IMR-90 (cell line): ENCODE results near the gene IFFO2. TPM values are rescaled to one million over a fixed set of nuclear protein-coding genes. Genes with fewer than 3 reads are reported as not detected.

Source experiments
- ATAC-seq: fragments of 200-7000 bp; cut with Tn5 transposase; 2 replicates; pipeline ENCODE4 v1.9.1; 2020; ENCODE audit warnings: low read depth, mild to moderate bottlenecking, moderate library complexity
- BruUV-seq: library from RNA; stranded (reverse); fragments of 400-500 nt; replicated peaks from 2 replicates; lab custom pipeline; 2021; lab: Mats Ljungman, UMichigan
- CTCF ChIA-PET: fragments of 300-600 bp; formaldehyde crosslinking; extraction: SDS; loops from one replicate; lab custom pipeline; 2021; ENCODE audit warnings: antibody characterized with exemption; lab: Yijun Ruan, JAX
- POLR2A ChIA-PET: fragments of 300-600 bp; sonication (Branson Sonifier 250); formaldehyde crosslinking; loops from one replicate; lab custom pipeline; 2022; ENCODE audit warnings: antibody characterized with exemption; ENCODE audit not compliant: unreplicated experiment; lab: Charles Lee
- DNase-seq: peaks from one replicate; pipeline ENCODE4 v3.0.0; 2013
- H2AFZ ChIP-seq: replicated peaks from 2 replicates; pipeline ENCODE3; 2013; ENCODE audit warnings: low read length, mild to moderate bottlenecking; ENCODE audit not compliant: poor library complexity
- H2AK5ac ChIP-seq: 2 replicates; pipeline ENCODE4 v1.6.1; 2013; ENCODE audit warnings: low read depth, low read length, inconsistent platforms
- H2AK9ac ChIP-seq: replicated peaks from 2 replicates; pipeline ENCODE3; 2013; ENCODE audit warnings: mild to moderate bottlenecking, low read depth, low read length, moderate library complexity; ENCODE audit not compliant: poor library complexity
- H2BK120ac ChIP-seq: 2 replicates; pipeline ENCODE4 v1.6.1; 2013; ENCODE audit warnings: low read depth, low read length, inconsistent platforms
- H2BK15ac ChIP-seq: 3 replicates; pipeline ENCODE4 v1.6.1; 2013; ENCODE audit warnings: low read depth, low read length, inconsistent platforms
- H2BK20ac ChIP-seq: 2 replicates; pipeline ENCODE4 v1.6.1; 2013; ENCODE audit warnings: low read depth, mild to moderate bottlenecking, inconsistent platforms, low read length, moderate library complexity
- H2BK5ac ChIP-seq: 2 replicates; pipeline ENCODE4 v1.6.1; 2013; ENCODE audit warnings: mild to moderate bottlenecking, low read depth, low read length, inconsistent platforms; ENCODE audit not compliant: poor library complexity, severe bottlenecking
- H3K14ac ChIP-seq: replicated peaks from 2 replicates; pipeline ENCODE4 v1.6.1; 2013; ENCODE audit warnings: low read depth, low read length, inconsistent platforms
- H3K18ac ChIP-seq: 2 replicates; pipeline ENCODE4 v1.6.1; 2013; ENCODE audit warnings: low read depth, low read length, control low read depth
- H3K23ac ChIP-seq: 2 replicates; pipeline ENCODE4 v1.6.1; 2013; ENCODE audit warnings: low read depth, low read length, inconsistent platforms
- H3K27ac ChIP-seq: 2 replicates; pipeline ENCODE4 v1.5.1; 2013; ENCODE audit warnings: mild to moderate bottlenecking, control low read depth, low read length; ENCODE audit not compliant: insufficient read depth
- H3K27me3 ChIP-seq: 2 replicates; pipeline ENCODE4 v1.6.1; 2013; ENCODE audit warnings: low read length; ENCODE audit not compliant: control insufficient read depth, insufficient read depth
- H3K36me3 ChIP-seq: 2 replicates; pipeline ENCODE4 v1.6.1; 2013; ENCODE audit warnings: low read length, mixed read lengths; ENCODE audit not compliant: control insufficient read depth, insufficient read depth
- H3K4ac ChIP-seq: 2 replicates; pipeline ENCODE4 v1.6.1; 2013; ENCODE audit warnings: low read depth, low read length, inconsistent platforms
- H3K4me1 ChIP-seq: 2 replicates; pipeline ENCODE4 v1.6.1; 2013; ENCODE audit warnings: low read length, mixed read lengths; ENCODE audit not compliant: control insufficient read depth, insufficient read depth
- H3K4me2 ChIP-seq: 2 replicates; pipeline ENCODE4 v1.6.1; 2013; ENCODE audit warnings: low read depth, mild to moderate bottlenecking, control low read depth, low read length, moderate library complexity
- H3K4me3 ChIP-seq: 2 replicates; pipeline ENCODE4 v1.5.1; 2013; ENCODE audit warnings: low read depth, mild to moderate bottlenecking, control low read depth, low read length, moderate library complexity; ENCODE audit not compliant: insufficient read depth
- H3K56ac ChIP-seq: 2 replicates; pipeline ENCODE4 v1.6.1; 2013; ENCODE audit warnings: low read length, inconsistent platforms; ENCODE audit not compliant: insufficient read depth; ENCODE audit errors: extremely low read depth
- H3K79me1 ChIP-seq, 2 experiments: 2 replicates each; pipeline ENCODE4 v1.6.1; 2013; ENCODE audit warnings: low read length in 2 of 2, inconsistent platforms in 1 of 2, low read depth in 1 of 2
- H3K9ac ChIP-seq: 2 replicates; pipeline ENCODE4 v1.6.1; 2013; ENCODE audit warnings: low read depth, low read length, control low read depth
- H3K9me1 ChIP-seq: 2 replicates; pipeline ENCODE4 v1.6.1; 2013; ENCODE audit warnings: low read length, inconsistent platforms; ENCODE audit not compliant: insufficient read depth
- H3K9me3 ChIP-seq: 2 replicates; pipeline ENCODE4 v1.6.1; 2013; ENCODE audit warnings: low read length; ENCODE audit not compliant: control insufficient read depth, insufficient read depth
- H4K20me1 ChIP-seq: 2 replicates; pipeline ENCODE4 v1.6.1; 2013; ENCODE audit warnings: low read length, inconsistent platforms; ENCODE audit not compliant: insufficient read depth
- H4K5ac ChIP-seq: 2 replicates; pipeline ENCODE4 v1.6.1; 2013; ENCODE audit warnings: mild to moderate bottlenecking, low read depth, low read length, control low read depth
- H4K8ac ChIP-seq, 2 experiments: 2 replicates each; pipeline ENCODE4 v1.6.1; 2013; ENCODE audit warnings: low read depth in 2 of 2, low read length in 2 of 2, control low read depth in 1 of 2, inconsistent platforms in 1 of 2
- H4K91ac ChIP-seq: 2 replicates; pipeline ENCODE4 v1.6.1; 2013; ENCODE audit warnings: low read depth, low read length, inconsistent platforms; ENCODE audit not compliant: insufficient read depth
- BHLHE40 ChIP-seq: fragments of 150-350 bp; IDR thresholded peaks from 2 replicates; pipeline ENCODE4 v1.6.1; 2016; ENCODE audit warnings: mild to moderate bottlenecking, low read depth, low read length
- CEBPB ChIP-seq: IDR thresholded peaks from 2 replicates; pipeline ENCODE4 v1.6.1; 2012; ENCODE audit warnings: low read depth, low read length, improper control_type of control experiment
- CHD1 ChIP-seq: IDR thresholded peaks from 2 replicates; pipeline ENCODE4 v1.6.1; 2012; ENCODE audit warnings: low read depth, low read length, improper control_type of control experiment
- FOS ChIP-seq: fragments of 150-350 bp; IDR thresholded peaks from 2 replicates; pipeline ENCODE4 v1.6.1; 2016; ENCODE audit warnings: low read depth, low read length
- MAFK ChIP-seq: IDR thresholded peaks from 2 replicates; pipeline ENCODE4 v1.6.1; 2012; ENCODE audit warnings: low read depth, low read length, improper control_type of control experiment
- MAZ ChIP-seq: IDR thresholded peaks from 2 replicates; pipeline ENCODE4 v1.6.1; 2012; ENCODE audit warnings: low read depth, mild to moderate bottlenecking, low read length, improper control_type of control experiment, moderate library complexity, borderline replicate concordance
- MXI1 ChIP-seq: IDR thresholded peaks from 2 replicates; pipeline ENCODE4 v1.6.1; 2012; ENCODE audit warnings: low read depth, mild to moderate bottlenecking, low read length, moderate library complexity, borderline replicate concordance
- NFE2L2 ChIP-seq: fragments of 150-350 bp; IDR thresholded peaks from 2 replicates; pipeline ENCODE4 v1.6.1; 2016; ENCODE audit warnings: low read depth, mild to moderate bottlenecking, low read length
- POLR2A ChIP-seq: IDR thresholded peaks from 2 replicates; pipeline ENCODE4 v1.6.1; 2012; ENCODE audit warnings: mild to moderate bottlenecking, low read depth, low read length
- RAD21 ChIP-seq: IDR thresholded peaks from 2 replicates; pipeline ENCODE4 v1.6.1; 2012; ENCODE audit warnings: low read length, improper control_type of control experiment
- RCOR1 ChIP-seq: IDR thresholded peaks from 2 replicates; pipeline ENCODE4 v1.6.1; 2012; ENCODE audit warnings: mild to moderate bottlenecking, low read length, improper control_type of control experiment; ENCODE audit not compliant: insufficient replicate concordance
- RFX5 ChIP-seq: IDR thresholded peaks from 2 replicates; pipeline ENCODE4 v1.8.0; 2012; ENCODE audit warnings: low read depth, mild to moderate bottlenecking, low read length, moderate library complexity
- SMC3 ChIP-seq: fragments of 150-350 bp; IDR thresholded peaks from 2 replicates; pipeline ENCODE4 v1.6.1; 2016; ENCODE audit warnings: low read depth, mild to moderate bottlenecking, antibody characterized with exemption, low read length, moderate library complexity
- WGBS, 2 experiments: methylation state at CpG; one replicate each; pipeline versions ENCODE4 v1.1.5 to v1.1.7; 2013; ENCODE audit warnings: missing lambda C conversion rate in 2 of 2; ENCODE audit not compliant: insufficient read length in 1 of 2; ENCODE audit errors: extremely low coverage in 2 of 2; 5-methylcytosine and 5-hydroxymethylcytosine counted together
- dilution Hi-C: fragments of 300-500 bp; cut with HindIII; formaldehyde crosslinking; loops from one replicate; pipeline ENCODE4 v1.14.3; 2018; ENCODE audit warnings: low sequenced_read_pairs; ENCODE audit not compliant: unreplicated experiment
- in situ Hi-C: fragments of 300-500 bp; cut with MboI; formaldehyde crosslinking; loops from 3 replicates; pipeline ENCODE4 v1.14.3; 2019; ENCODE audit warnings: low sequenced_read_pairs, inconsistent platforms, mixed read lengths
- intact Hi-C: fragments of 100-400 bp; cut with micrococcal nuclease; formaldehyde crosslinking; loops from 2 replicates; pipeline ENCODE4 v1.10.0; 2022
- polyA plus RNA-seq, 3 experiments: library from polyadenylated mRNA; depleted of rRNA; stranded (reverse); fragments of >200 nt; gene quantifications; 2 replicates each; pipeline ENCODE4 v1.2.3, GENCODE V29; 2012; ENCODE audit warnings: low replicate concordance in 1 of 3
- total RNA-seq: library from RNA; depleted of rRNA; stranded (reverse); fragments of >200 nt; gene quantifications from 2 replicates; pipeline ENCODE4 v1.2.3, GENCODE V29; 2012
- TF ChIP-seq, protein P1 (sequence below): fragments of 150-350 bp; IDR thresholded peaks from 2 replicates; pipeline ENCODE4 v1.6.1; 2017; ENCODE audit warnings: mild to moderate bottlenecking, antibody characterized with exemption, low read length, low read depth
- TF ChIP-seq, protein P2 (sequence below): fragments of 150-350 bp; IDR thresholded peaks from 2 replicates; pipeline ENCODE4 v1.6.1; 2016; ENCODE audit warnings: low read depth, mild to moderate bottlenecking, low read length, moderate library complexity, borderline replicate concordance
- TF ChIP-seq, protein P3 (sequence below): conservative IDR thresholded peaks from 2 replicates; pipeline ENCODE4 v1.5.1; 2012; ENCODE audit warnings: mild to moderate bottlenecking, low read depth, low read length, improper control_type of control experiment

IFFO2 gene
- total and polyA plus RNA-seq, 2 of the 4 experiments (the other 2 are of a cell fraction), result 14.5 to 18.2 TPM

DNA sequence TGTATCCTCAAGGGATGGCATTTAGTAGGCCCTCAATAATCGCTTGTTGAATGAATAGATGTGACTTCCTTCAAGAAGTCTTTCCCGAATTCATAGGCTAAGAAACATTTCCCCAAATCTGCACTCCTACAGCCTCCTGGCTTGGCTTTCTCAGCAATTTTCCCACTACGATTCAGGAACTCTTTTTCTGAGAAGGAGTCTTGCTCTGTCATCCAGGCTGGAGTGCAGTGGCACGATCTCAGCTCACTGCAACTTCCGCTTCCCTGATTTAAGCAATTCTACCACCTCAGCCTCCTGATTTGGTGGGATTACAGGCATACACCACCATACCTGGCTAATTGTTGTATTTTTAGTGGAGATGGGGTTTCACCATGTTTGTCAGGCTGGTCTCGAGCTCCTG lies 37.9 kb upstream of the IFFO2 start:
- no peak for ATAC-seq
- dilution Hi-C loops, result no loop called here
- no peak overlapping the region for H3K56ac ChIP-seq

More for the DNA sequence above, 37.9 kb upstream of the IFFO2 start:
- Histone ChIP-seq H4K91ac (no peak overlapping the region), H3K23ac (no peak overlapping the region), H4K8ac (no peak overlapping the region), H2AK5ac (no peak overlapping the region), H3K4me1 (no peaks in the 10 kb centered on the region), H4K5ac (no peak overlapping the region), H3K27me3 (peaks cover 3% of the 10 kb centered on the region; the same call in 1 of the 2 replicates), H3K4ac (no peak overlapping the region), H3K9me3 (no peaks in the 10 kb centered on the region), H3K36me3 (no peaks in the 10 kb centered on the region), H2BK20ac (no peak overlapping the region), H3K79me1 (no peaks in the 10 kb centered on the region), H3K4me3 (no peak overlapping the region), H2BK120ac (no peak overlapping the region), H3K14ac (no peak overlapping the region), H3K9ac (no peak overlapping the region), H3K18ac (no peak overlapping the region), H2AK9ac (no peak overlapping the region), H3K4me2 (no peak overlapping the region), H2BK15ac (no peak overlapping the region), H2AFZ (no peak overlapping the region), H3K27ac (no peak overlapping the region), H2BK5ac (no peak overlapping the region), H3K9me1 (no peaks in the 10 kb centered on the region), H4K20me1 (no peaks in the 10 kb centered on the region)
- in situ Hi-C loops (no loop called here), intact Hi-C loops (no loop called here)
- no peak for DNase-seq
- POLR2A ChIA-PET, result no interaction called here
- no CpG with 5 or more reads among the region's 6 CpGs for WGBS, 2 experiments
- CTCF ChIA-PET, result no interaction called here
- BruUV-seq, result no TSS peak
- no peak for TF ChIP-seq MXI1
- no peak for TF ChIP-seq RFX5
- TF ChIP-seq BHLHE40, result no peak
- no peak for TF ChIP-seq MAFK
- TF ChIP-seq, protein P1, sequence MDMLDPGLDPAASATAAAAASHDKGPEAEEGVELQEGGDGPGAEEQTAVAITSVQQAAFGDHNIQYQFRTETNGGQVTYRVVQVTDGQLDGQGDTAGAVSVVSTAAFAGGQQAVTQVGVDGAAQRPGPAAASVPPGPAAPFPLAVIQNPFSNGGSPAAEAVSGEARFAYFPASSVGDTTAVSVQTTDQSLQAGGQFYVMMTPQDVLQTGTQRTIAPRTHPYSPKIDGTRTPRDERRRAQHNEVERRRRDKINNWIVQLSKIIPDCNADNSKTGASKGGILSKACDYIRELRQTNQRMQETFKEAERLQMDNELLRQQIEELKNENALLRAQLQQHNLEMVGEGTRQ, result no peak
- TF ChIP-seq, protein P2, sequence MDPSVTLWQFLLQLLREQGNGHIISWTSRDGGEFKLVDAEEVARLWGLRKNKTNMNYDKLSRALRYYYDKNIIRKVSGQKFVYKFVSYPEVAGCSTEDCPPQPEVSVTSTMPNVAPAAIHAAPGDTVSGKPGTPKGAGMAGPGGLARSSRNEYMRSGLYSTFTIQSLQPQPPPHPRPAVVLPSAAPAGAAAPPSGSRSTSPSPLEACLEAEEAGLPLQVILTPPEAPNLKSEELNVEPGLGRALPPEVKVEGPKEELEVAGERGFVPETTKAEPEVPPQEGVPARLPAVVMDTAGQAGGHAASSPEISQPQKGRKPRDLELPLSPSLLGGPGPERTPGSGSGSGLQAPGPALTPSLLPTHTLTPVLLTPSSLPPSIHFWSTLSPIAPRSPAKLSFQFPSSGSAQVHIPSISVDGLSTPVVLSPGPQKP, result no peak
- TF ChIP-seq SMC3, result no peak
- TF ChIP-seq MAZ, result no peak
- no peak for TF ChIP-seq FOS
- no peak for TF ChIP-seq NFE2L2
- no peak for TF ChIP-seq CHD1
- TF ChIP-seq POLR2A, result no peak
- no peak for TF ChIP-seq RAD21
- TF ChIP-seq, protein P3, sequence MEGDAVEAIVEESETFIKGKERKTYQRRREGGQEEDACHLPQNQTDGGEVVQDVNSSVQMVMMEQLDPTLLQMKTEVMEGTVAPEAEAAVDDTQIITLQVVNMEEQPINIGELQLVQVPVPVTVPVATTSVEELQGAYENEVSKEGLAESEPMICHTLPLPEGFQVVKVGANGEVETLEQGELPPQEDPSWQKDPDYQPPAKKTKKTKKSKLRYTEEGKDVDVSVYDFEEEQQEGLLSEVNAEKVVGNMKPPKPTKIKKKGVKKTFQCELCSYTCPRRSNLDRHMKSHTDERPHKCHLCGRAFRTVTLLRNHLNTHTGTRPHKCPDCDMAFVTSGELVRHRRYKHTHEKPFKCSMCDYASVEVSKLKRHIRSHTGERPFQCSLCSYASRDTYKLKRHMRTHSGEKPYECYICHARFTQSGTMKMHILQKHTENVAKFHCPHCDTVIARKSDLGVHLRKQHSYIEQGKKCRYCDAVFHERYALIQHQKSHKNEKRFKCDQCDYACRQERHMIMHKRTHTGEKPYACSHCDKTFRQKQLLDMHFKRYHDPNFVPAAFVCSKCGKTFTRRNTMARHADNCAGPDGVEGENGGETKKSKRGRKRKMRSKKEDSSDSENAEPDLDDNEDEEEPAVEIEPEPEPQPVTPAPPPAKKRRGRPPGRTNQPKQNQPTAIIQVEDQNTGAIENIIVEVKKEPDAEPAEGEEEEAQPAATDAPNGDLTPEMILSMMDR, result no peak
- TF ChIP-seq CEBPB, result no peak
- TF ChIP-seq RCOR1, result no peak
